Measurements from ENCODE around the gene RCBTB2.
"Not testable (repeated sequence)": the region's sequence is repeated elsewhere in the genome, so short reads cannot be mapped to it uniquely, and the experiment has no call there.

RCBTB2 gene

GRCh38 chr13:48477191-48477855 lies 55.6 kb downstream of the RCBTB2 start:
- TF ChIP-seq CTCF (IDR thresholded peaks at IDR 0.05; ENCODE audit: borderline replicate concordance, insufficient read depth, low read depth, low read length) = no peak
- no peak overlapping the region for H3K4me3 ChIP-seq (ENCODE audit: low read depth, low read length)

DNA sequence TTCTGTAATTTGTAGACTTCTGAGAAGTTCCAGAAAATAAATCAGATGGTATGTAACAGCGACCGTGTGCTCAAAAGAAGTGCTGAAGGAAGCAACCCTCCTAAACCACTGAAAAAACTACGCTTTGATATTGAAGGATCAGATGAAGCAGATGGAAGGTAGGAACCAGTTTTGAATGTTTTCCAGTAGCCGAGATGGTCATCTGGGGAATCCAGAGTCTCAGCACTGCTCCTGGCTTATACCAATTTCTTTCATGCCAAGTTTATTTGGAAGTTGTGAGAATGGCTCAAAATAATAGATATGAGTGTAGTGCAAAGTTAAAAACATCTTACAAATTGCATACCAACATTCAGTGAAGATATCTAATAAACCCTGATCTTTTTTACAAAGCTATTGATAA lies 56.2 kb downstream of the RCBTB2 start:
- H3K4me3 ChIP-seq (ENCODE audit: low read depth, low read length) = no peak overlapping the region
- no peak for TF ChIP-seq CTCF (IDR thresholded peaks at IDR 0.05; ENCODE audit: borderline replicate concordance, insufficient read depth, low read depth, low read length)

DNA sequence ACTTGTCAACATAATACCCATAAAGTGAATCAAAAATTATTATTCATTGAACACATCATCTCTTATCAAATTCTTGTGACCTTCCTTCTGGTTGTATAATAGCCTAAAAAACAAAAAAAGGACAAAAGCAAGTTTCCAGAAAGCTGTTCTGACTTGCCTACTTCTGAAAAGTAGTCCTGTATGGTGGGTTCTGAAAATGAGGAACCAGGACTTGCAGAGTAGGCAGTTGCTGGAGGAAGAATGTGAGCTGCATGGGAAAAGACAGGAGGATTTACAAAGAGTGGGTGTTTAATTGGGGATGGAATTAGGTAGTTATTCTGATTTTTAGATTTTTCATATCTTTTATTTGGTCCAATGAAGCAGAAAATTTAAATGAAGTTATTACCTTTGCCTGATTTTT lies 56.7 kb downstream of the RCBTB2 start:
- no peak for TF ChIP-seq CTCF (IDR thresholded peaks at IDR 0.05; ENCODE audit: borderline replicate concordance, insufficient read depth, low read depth, low read length)
- H3K4me3 ChIP-seq (ENCODE audit: low read depth, low read length) = no peak overlapping the region

- peak; percentile 11; the same call in 1 of the 2 replicates for TF ChIP-seq CTCF (IDR thresholded peaks at IDR 0.05; ENCODE audit: borderline replicate concordance, insufficient read depth, low read depth, low read length)
- no peak overlapping the region for H3K4me3 ChIP-seq (ENCODE audit: low read depth, low read length)
These were observed 57.6 kb downstream of the RCBTB2 start for GRCh38 chr13:48475230-48475629.

- no peak for TF ChIP-seq CTCF (IDR thresholded peaks at IDR 0.05; ENCODE audit: borderline replicate concordance, insufficient read depth, low read depth, low read length)
- H3K4me3 ChIP-seq (ENCODE audit: low read depth, low read length) = no peak overlapping the region
These were observed 75.2 kb downstream of the RCBTB2 start for GRCh38 chr13:48457578-48458242.

GRCh38 chr13:48456546-48456945 lies 76.3 kb downstream of the RCBTB2 start:
- H3K4me3 ChIP-seq (ENCODE audit: low read depth, low read length) = no peak overlapping the region
- no peak for TF ChIP-seq CTCF (IDR thresholded peaks at IDR 0.05; ENCODE audit: borderline replicate concordance, insufficient read depth, low read depth, low read length)

DNA sequence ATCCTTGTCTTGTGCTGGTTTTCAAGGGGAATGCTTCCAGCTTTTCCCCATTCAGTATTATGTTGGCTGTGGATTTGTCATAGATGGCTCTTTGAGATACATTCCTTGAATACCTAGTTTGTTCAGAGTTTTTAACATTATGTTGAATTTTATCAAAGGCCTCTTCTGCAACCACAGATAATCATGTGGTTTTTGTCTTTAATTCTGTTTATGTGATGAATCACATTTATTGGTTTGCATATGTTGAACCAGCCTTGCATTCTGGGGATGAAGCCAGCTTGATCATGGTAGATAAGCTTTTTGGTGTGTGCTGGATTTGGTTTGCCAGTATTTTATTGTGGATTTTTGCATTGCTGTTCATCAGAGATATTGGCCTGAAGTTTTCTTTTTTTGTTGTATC lies 81.7 kb downstream of the RCBTB2 start:
- H3K4me3 ChIP-seq (ENCODE audit: low read depth, low read length) = not testable (repeated sequence)

Measured in GM12875 (cell line).